CD4-positive, alpha-beta T cell treated with Interleukin-10 for 1 hour (primary cell): Measurements from ENCODE around the gene CYP46A1.
A peak's percentile ranks its signal among the peaks of the same experiment; 100 is the strongest.

ENCODE experiments used
- DNase-seq: peaks from one replicate; pipeline ENCODE4 v3.0.0-alpha.2; 2020

The CYP46A1 gene

GRCh38 chr14:99674776-99675381 is 9.2 kb upstream of the CYP46A1 start:
- no peak for DNase-seq

- no peak for DNase-seq
Measured at GRCh38 chr14:99675382-99675835, 8.7 kb upstream of the CYP46A1 start.

- DNase-seq = no peak
Measured at GRCh38 chr14:99675951-99676350, 8.1 kb upstream of the CYP46A1 start.

- peak; percentile 25 for DNase-seq
Measured at GRCh38 chr14:99676657-99677056, 7.4 kb upstream of the CYP46A1 start.

- no peak for DNase-seq
Measured at GRCh38 chr14:99677231-99678140, 6.6 kb upstream of the CYP46A1 start.

GRCh38 chr14:99678198-99678597 is 5.9 kb upstream of the CYP46A1 start:
- no peak for DNase-seq

- no peak for DNase-seq
Measured at GRCh38 chr14:99679111-99679510, 5.0 kb upstream of the CYP46A1 start.

GRCh38 chr14:99679543-99679942 is 4.6 kb upstream of the CYP46A1 start:
- DNase-seq = no peak

- DNase-seq = no peak
Measured at GRCh38 chr14:99679996-99680395, 4.1 kb upstream of the CYP46A1 start.

GRCh38 chr14:99681101-99681831 is 2.8 kb upstream of the CYP46A1 start:
- DNase-seq = no peak

GRCh38 chr14:99681832-99682148 is 2.3 kb upstream of the CYP46A1 start:
- DNase-seq = no peak

- DNase-seq = peak; percentile 83
Measured at GRCh38 chr14:99682809-99683618, 1.1 kb upstream of the CYP46A1 start.

GRCh38 chr14:99684410-99684934 is 374 bp downstream of the CYP46A1 start:
- DNase-seq = no peak

GRCh38 chr14:99685151-99685591 is 1.1 kb downstream of the CYP46A1 start:
- no peak for DNase-seq

- no peak for DNase-seq
Measured at GRCh38 chr14:99685596-99685995, 1.5 kb downstream of the CYP46A1 start.

- DNase-seq = no peak
Measured at GRCh38 chr14:99686557-99687283, 2.6 kb downstream of the CYP46A1 start.

GRCh38 chr14:99687284-99688209 is 3.4 kb downstream of the CYP46A1 start:
- peak; percentile 53 for DNase-seq

- DNase-seq = no peak
Measured at GRCh38 chr14:99688210-99688581, 4.1 kb downstream of the CYP46A1 start.

GRCh38 chr14:99688629-99689028 is 4.5 kb downstream of the CYP46A1 start:
- DNase-seq = no peak
